ENCODE measurements around the gene ZNF593OS. TPM values are rescaled to one million over a fixed set of nuclear protein-coding genes. Genes with fewer than 3 reads are reported as not detected.
A peak's percentile ranks its signal among the peaks of the same experiment; 100 is the strongest.

ZNF593OS gene
- total RNA-seq, 1 experiment from 2014 or later: not detected

GRCh38 chr1:26161415-26162219 is 10.0 kb downstream of the ZNF593OS start:
- Histone ChIP-seq H4K20me1 (ENCODE audit: insufficient read depth) (no peaks in the 10 kb centered on the region), H3K4me1 (ENCODE audit: control insufficient read depth in 1 of 2, insufficient read depth in 2 of 2, low read length in 2 of 2) (peaks cover 16 to 52% of the 10 kb centered on the region in 2 experiments), H3K9ac (ENCODE audit: low read length) (peak overlapping the region; percentile 50), H3K4me3 (replicated peaks in 1 of 2; ENCODE audit: low read depth in 1 of 2, low read length in 2 of 2) (peak overlapping the region; percentile 35 to 57), H3K9me3 (ENCODE audit: control insufficient read depth in 1 of 2, insufficient read depth in 1 of 2, low read depth in 1 of 2, low read length in 2 of 2) (no peaks in the 10 kb centered on the region), H3K36me3 (ENCODE audit: control insufficient read depth in 1 of 2, insufficient read depth in 2 of 2, low read length in 2 of 2) (no peaks in the 10 kb centered on the region), H3K4me2 (ENCODE audit: low read length) (peak overlapping the region; percentile 94), H2AFZ (ENCODE audit: low read depth, low read length, poor library complexity, severe bottlenecking) (peak overlapping the region; percentile 70), H3K79me2 (ENCODE audit: insufficient read depth, low read length) (no peaks in the 10 kb centered on the region), H3K9me2 (ENCODE audit: insufficient read depth) (no peaks in the 10 kb centered on the region), H3K27ac (ENCODE audit: low read depth, low read length) (peak overlapping the region; percentile 37; the same call in 1 of the 2 replicates), H3K27me3 (ENCODE audit: insufficient read depth, low read length) (no peaks in the 10 kb centered on the region)
- intact Hi-C loops (cut with micrococcal nuclease): no loop called here
- POLR2A ChIA-PET: interaction anchor here (1.5 kb wide), 1 partner anchor 8 kb away, joined by 4 read pairs; the partner anchor contains the start of gene ZNF593
- no peak for DNase-seq (ENCODE audit: low read depth, low spot score)
- CTCF ChIA-PET: interaction anchor here (0.8 kb wide), 1 partner anchor 8 kb away, joined by 3 read pairs; the partner anchor contains the start of gene ZNF593
- BruUV-seq (replicated peaks): no TSS peak
- RAD21 ChIA-PET (ENCODE audit: low non-redundant PET in 1 of 2, low total read pairs in 2 of 2, uncharacterized antibody in 2 of 2, unreplicated experiment in 2 of 2): interaction anchor here in 1 of 2 experiments (0.5 kb wide), 1 partner anchor 1486 kb away, joined by 3 read pairs; no protein-coding TSS in a partner anchor
- peak; percentile 70 for TF ChIP-seq MAX (IDR thresholded peaks at IDR 0.05)
- TF ChIP-seq ZFX (IDR thresholded peaks at IDR 0.05): peak; percentile 39; the same call in 1 of the 2 replicates
- no peak for TF ChIP-seq SRF (IDR thresholded peaks at IDR 0.05; ENCODE audit: low read depth)
- peak; percentile 17; the same call in 1 of the 2 replicates for TF ChIP-seq POLR2AphosphoS5 (IDR thresholded peaks at IDR 0.05; ENCODE audit: low read depth, low read length)
- peak; percentile 56 for ATAC-seq

GRCh38 chr1:26160527-26161414 is 10.9 kb downstream of the ZNF593OS start:
- RAD21 ChIA-PET (ENCODE audit: low non-redundant PET in 1 of 2, low total read pairs in 2 of 2, uncharacterized antibody in 2 of 2, unreplicated experiment in 2 of 2): interaction anchor here in 1 of 2 experiments (0.5 kb wide), 1 partner anchor 1487 kb away, joined by 3 read pairs; no protein-coding TSS in a partner anchor
- no peak overlapping the region for H3K4me3 ChIP-seq (replicated peaks in 1 of 2; ENCODE audit: low read depth in 1 of 2, low read length in 2 of 2)
- DNase-seq (ENCODE audit: low read depth, low spot score): no peak
- no peaks in the 10 kb centered on the region for H3K27me3 ChIP-seq (ENCODE audit: insufficient read depth, low read length)
- no peak overlapping the region for H2AFZ ChIP-seq (ENCODE audit: low read depth, low read length, poor library complexity, severe bottlenecking)
- POLR2A ChIA-PET: interaction anchor here (1.5 kb wide), 1 partner anchor 9 kb away, joined by 4 read pairs; the partner anchor contains the start of gene ZNF593
- no TSS peak for BruUV-seq (replicated peaks)
- H3K36me3 ChIP-seq (ENCODE audit: control insufficient read depth in 1 of 2, insufficient read depth in 2 of 2, low read length in 2 of 2): no peaks in the 10 kb centered on the region
- H3K9ac ChIP-seq (ENCODE audit: low read length): no peak overlapping the region
- no peak for ATAC-seq
- intact Hi-C loops (cut with micrococcal nuclease): no loop called here
- H3K9me2 ChIP-seq (ENCODE audit: insufficient read depth): no peaks in the 10 kb centered on the region
- H3K27ac ChIP-seq (ENCODE audit: low read depth, low read length): no peak overlapping the region
- H3K4me1 ChIP-seq (ENCODE audit: control insufficient read depth in 1 of 2, insufficient read depth in 2 of 2, low read length in 2 of 2): peaks cover 20 to 58% of the 10 kb centered on the region in 2 experiments
- CTCF ChIA-PET: interaction anchor here (0.8 kb wide), 1 partner anchor 9 kb away, joined by 3 read pairs; the partner anchor contains the start of gene ZNF593
- no peaks in the 10 kb centered on the region for H3K79me2 ChIP-seq (ENCODE audit: insufficient read depth, low read length)
- peak overlapping the region; percentile 94 for H3K4me2 ChIP-seq (ENCODE audit: low read length)
- H4K20me1 ChIP-seq (ENCODE audit: insufficient read depth): no peaks in the 10 kb centered on the region
- H3K9me3 ChIP-seq (ENCODE audit: control insufficient read depth in 1 of 2, insufficient read depth in 1 of 2, low read depth in 1 of 2, low read length in 2 of 2): no peaks in the 10 kb centered on the region
- TF ChIP-seq EZH2phosphoT487 (IDR thresholded peaks at IDR 0.05; ENCODE audit: borderline replicate concordance) (no peak), TCF7L2 (IDR thresholded peaks at IDR 0.05; ENCODE audit: borderline replicate concordance, extremely low read depth, insufficient read depth, insufficient read length) (no peak), ZNF274 (IDR thresholded peaks at IDR 0.05; ENCODE audit: low read depth, low read length) (no peak), EGR1 (IDR thresholded peaks at IDR 0.05; ENCODE audit: low read depth) (no peak), POLR2AphosphoS5 (IDR thresholded peaks at IDR 0.05; ENCODE audit: low read depth, low read length) (no peak), MAX (IDR thresholded peaks at IDR 0.05) (no peak), FOSL1 (IDR thresholded peaks at IDR 0.05; ENCODE audit: low read depth) (no peak), JUND (IDR thresholded peaks at IDR 0.05) (no peak)
- TF ChIP-seq, protein P1, sequence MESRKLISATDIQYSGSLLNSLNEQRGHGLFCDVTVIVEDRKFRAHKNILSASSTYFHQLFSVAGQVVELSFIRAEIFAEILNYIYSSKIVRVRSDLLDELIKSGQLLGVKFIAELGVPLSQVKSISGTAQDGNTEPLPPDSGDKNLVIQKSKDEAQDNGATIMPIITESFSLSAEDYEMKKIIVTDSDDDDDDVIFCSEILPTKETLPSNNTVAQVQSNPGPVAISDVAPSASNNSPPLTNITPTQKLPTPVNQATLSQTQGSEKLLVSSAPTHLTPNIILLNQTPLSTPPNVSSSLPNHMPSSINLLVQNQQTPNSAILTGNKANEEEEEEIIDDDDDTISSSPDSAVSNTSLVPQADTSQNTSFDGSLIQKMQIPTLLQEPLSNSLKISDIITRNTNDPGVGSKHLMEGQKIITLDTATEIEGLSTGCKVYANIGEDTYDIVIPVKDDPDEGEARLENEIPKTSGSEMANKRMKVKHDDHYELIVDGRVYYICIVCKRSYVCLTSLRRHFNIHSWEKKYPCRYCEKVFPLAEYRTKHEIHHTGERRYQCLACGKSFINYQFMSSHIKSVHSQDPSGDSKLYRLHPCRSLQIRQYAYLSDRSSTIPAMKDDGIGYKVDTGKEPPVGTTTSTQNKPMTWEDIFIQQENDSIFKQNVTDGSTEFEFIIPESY (IDR thresholded peaks at IDR 0.05; ENCODE audit: extremely low read depth, insufficient replicate concordance, low read length): no peak
